ENCODE data around the gene SPATA24.

- TF ChIP-seq CTCF (IDR thresholded peaks at IDR 0.05; ENCODE audit: low read length) (no peak), EZH2 (IDR thresholded peaks at IDR 0.05; ENCODE audit: borderline replicate concordance, low read length) (no peak)
Measured at GRCh38 chr5:139388198-139388821, 15.6 kb downstream of the SPATA24 start.
